OCI-LY1 (cell line): ENCODE results near the gene DNAJC6.

Experiments used
- CTCF ChIP-seq: fragments of 200-600 bp; sonication (generic), shearing (Covaris generic); IDR thresholded peaks from 2 replicates; pipeline ENCODE4 v1.5.1; 2017; ENCODE audit warnings: mild to moderate bottlenecking, antibody characterized with exemption, low read length, moderate library complexity, mixed read lengths
- EZH2 ChIP-seq: fragments of 200-600 bp; sonication (generic), shearing (Covaris generic); IDR thresholded peaks from 2 replicates; pipeline ENCODE4 v1.8.0; 2017; ENCODE audit warnings: borderline replicate concordance, mixed run types, mild to moderate bottlenecking, antibody characterized with exemption, low read length, moderate library complexity, mixed read lengths

- TF ChIP-seq CTCF (no peak), EZH2 (no peak)
Measured at GRCh38 chr1:65341381-65341780, 32.0 kb downstream of the DNAJC6 start.
